Measurements from ENCODE around the gene XIRP1. TPM values are rescaled to one million over a fixed set of nuclear protein-coding genes. Genes with fewer than 3 reads are reported as not detected.

Gene XIRP1
- total RNA-seq, 4 donors from 2014 or later, result 0.40 to 6.0 TPM; not detected in 2

DNA sequence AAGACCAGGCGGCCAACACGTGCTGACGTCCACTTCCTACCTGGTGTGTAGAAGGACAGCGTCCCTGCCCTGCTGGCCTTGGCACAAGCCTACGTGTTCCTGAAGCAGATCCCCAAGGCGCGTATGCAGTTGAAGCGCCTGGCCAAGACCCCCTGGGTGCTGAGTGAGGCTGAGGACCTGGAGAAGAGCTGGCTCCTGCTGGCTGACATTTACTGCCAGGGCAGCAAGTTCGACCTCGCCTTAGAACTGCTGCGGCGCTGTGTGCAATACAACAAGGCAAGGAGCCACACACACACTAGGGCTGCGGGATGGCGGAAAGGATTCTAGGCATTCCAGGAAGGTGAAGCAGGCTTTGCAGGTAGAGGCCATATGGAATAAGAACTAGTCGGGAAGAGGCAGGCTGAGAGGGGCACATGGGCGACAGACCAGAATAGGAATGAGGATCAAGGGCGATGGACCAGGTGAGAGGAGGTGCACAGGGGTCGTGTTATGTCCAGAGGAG lies 54.9 kb downstream of the XIRP1 start:
- no peak for DNase-seq
- Histone ChIP-seq H3K9me3 (no peaks in the 10 kb centered on the region), H3K27ac (no peak overlapping the region), H3K36me3 (peaks cover 0 to 2% (median 0%) of the 10 kb centered on the region in 4 donors), H3K4me1 (peaks cover 25 to 39% (median 32%) of the 10 kb centered on the region in 4 donors), H3K4me3 (no peak overlapping the region), H3K27me3 (no peaks in the 10 kb centered on the region)
- intact Hi-C loops (cut with DNase I; ENCODE audit: low total_unique reads) (no loop called here), in situ Hi-C loops (cut with MboI; ENCODE audit: low pct_ligation_motif_present in 1 of 4, low pct_unique_long_range_greater_than_20kb in 1 of 4, low sequenced_read_pairs in 3 of 4) (no loop called here)
- TF ChIP-seq POLR2AphosphoS5 (IDR thresholded peaks at IDR 0.05) (no peak), EP300 (IDR thresholded peaks at IDR 0.05; ENCODE audit: low read depth) (no peak), POLR2A (IDR thresholded peaks at IDR 0.05) (no peak)
- TF ChIP-seq, protein P1, sequence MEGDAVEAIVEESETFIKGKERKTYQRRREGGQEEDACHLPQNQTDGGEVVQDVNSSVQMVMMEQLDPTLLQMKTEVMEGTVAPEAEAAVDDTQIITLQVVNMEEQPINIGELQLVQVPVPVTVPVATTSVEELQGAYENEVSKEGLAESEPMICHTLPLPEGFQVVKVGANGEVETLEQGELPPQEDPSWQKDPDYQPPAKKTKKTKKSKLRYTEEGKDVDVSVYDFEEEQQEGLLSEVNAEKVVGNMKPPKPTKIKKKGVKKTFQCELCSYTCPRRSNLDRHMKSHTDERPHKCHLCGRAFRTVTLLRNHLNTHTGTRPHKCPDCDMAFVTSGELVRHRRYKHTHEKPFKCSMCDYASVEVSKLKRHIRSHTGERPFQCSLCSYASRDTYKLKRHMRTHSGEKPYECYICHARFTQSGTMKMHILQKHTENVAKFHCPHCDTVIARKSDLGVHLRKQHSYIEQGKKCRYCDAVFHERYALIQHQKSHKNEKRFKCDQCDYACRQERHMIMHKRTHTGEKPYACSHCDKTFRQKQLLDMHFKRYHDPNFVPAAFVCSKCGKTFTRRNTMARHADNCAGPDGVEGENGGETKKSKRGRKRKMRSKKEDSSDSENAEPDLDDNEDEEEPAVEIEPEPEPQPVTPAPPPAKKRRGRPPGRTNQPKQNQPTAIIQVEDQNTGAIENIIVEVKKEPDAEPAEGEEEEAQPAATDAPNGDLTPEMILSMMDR (IDR thresholded peaks at IDR 0.05), result no peak
- 97% methylated on average over 18 of the region's 18 CpGs; no CpG with 5 or more reads in 1 of the 2 donors for WGBS, 2 donors (ENCODE audit: low coverage in 1 of 2)

DNA sequence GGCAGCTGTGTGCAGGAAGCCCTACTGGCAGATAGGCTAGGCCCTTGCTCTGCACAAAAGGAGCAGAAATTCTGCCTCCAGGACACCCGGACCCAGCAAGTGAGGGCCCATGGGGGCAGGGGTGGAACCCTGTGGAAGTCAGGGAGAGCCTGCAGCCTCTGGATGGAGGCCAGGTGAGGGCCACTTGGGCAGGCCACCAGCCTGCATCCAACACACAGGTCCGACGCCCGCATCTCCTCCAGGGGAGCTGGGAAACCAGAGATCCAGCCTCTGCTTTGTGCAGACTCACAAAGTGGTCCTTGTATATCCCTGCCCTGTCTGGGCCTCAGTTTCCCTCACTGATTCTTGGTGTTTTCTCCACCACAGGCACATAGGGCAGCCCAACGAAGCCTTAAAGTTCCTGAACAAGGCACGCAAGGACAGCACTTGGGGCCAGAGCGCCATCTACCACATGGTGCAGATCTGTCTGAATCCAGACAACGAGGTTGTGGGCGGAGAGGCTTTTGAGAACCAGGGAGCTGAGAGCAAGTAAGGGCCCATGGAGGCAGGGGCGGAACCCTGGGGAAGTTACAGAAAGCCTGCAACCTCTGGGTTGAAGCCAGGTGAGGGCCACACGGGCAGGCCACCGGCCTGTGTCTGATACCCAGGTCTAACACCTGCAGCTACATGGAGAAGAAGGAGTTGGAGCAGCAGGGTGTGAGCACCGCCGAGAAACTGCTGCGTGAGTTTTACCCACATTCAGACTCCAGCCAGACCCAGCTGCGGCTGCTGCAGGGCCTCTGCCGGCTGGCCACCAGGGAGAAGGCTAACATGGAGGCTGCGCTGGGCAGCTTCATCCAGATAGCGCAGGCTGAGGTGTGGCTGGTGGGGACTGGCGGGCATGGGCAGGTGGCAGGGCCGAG lies 55.6 kb downstream of the XIRP1 start:
- peaks cover 18 to 32% (median 25%) of the 10 kb centered on the region in 4 donors for H3K4me1 ChIP-seq
- no peaks in the 10 kb centered on the region for H3K9me3 ChIP-seq
- H3K4me3 ChIP-seq, result no peak overlapping the region
- WGBS, 2 donors (ENCODE audit: low coverage in 1 of 2), result 93% methylated on average over 16 of the region's 21 CpGs; no CpG with 5 or more reads in 1 of the 2 donors
- no peak for TF ChIP-seq POLR2A (IDR thresholded peaks at IDR 0.05)
- H3K36me3 ChIP-seq, result no peaks in the 10 kb centered on the region
- intact Hi-C loops (cut with DNase I; ENCODE audit: low total_unique reads), result no loop called here
- no peak for DNase-seq
- no peak overlapping the region for H3K27ac ChIP-seq
- no peaks in the 10 kb centered on the region for H3K27me3 ChIP-seq
- in situ Hi-C loops (cut with MboI; ENCODE audit: low pct_ligation_motif_present in 1 of 4, low pct_unique_long_range_greater_than_20kb in 1 of 4, low sequenced_read_pairs in 3 of 4), result no loop called here

DNA sequence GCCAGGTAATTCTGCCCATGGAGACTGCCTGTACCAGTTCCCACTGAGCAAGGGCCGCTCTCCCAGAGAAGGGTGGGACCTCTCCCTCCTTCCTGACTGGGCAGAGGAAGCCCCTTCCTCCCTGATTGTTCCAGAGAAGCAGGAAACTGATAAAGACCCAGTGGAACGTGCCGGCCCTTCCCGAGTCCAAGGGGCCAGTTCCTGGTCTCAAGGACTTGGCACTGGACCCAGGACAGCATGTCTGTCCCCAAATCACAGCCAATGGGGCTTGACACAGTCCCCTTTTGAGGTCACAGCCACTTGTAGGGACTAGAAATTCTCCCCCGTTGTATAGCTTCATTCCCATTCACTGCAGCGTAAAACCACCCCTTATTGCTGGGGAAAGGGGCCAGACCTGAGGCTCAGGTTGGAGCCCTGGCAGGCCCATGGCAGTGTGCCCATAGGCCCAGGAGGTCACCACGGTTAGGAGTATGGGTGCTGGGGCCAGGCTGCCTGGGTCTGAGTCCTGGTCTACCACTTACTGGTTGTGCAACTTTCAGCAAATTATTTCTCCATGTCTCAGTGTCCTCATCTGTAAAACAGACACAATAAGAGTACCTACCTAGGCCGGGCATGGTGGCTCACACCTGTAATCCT lies 57.1 kb downstream of the XIRP1 start:
- H3K9me3 ChIP-seq, result no peaks in the 10 kb centered on the region
- H3K27ac ChIP-seq, result no peak overlapping the region
- no peak overlapping the region for H3K4me3 ChIP-seq
- in situ Hi-C loops (cut with MboI; ENCODE audit: low pct_ligation_motif_present in 1 of 4, low pct_unique_long_range_greater_than_20kb in 1 of 4, low sequenced_read_pairs in 3 of 4), result no loop called here
- 70% methylated on average over 8 of the region's 8 CpGs; no CpG with 5 or more reads in 1 of the 2 donors for WGBS, 2 donors (ENCODE audit: low coverage in 1 of 2)
- H3K4me1 ChIP-seq, result peaks cover 3 to 17% (median 10%) of the 10 kb centered on the region in 4 donors
- H3K36me3 ChIP-seq, result no peaks in the 10 kb centered on the region
- no peak for DNase-seq
- H3K27me3 ChIP-seq, result no peaks in the 10 kb centered on the region
- TF ChIP-seq, protein P1 (IDR thresholded peaks at IDR 0.05), result no peak
- TF ChIP-seq POLR2AphosphoS5 (IDR thresholded peaks at IDR 0.05), result peak in 2 of 3 donors; percentile 14 to 19
- TF ChIP-seq POLR2A (IDR thresholded peaks at IDR 0.05), result no peak
- TF ChIP-seq EP300 (IDR thresholded peaks at IDR 0.05; ENCODE audit: low read depth), result no peak
- intact Hi-C loops (cut with DNase I; ENCODE audit: low total_unique reads), result no loop called here

DNA sequence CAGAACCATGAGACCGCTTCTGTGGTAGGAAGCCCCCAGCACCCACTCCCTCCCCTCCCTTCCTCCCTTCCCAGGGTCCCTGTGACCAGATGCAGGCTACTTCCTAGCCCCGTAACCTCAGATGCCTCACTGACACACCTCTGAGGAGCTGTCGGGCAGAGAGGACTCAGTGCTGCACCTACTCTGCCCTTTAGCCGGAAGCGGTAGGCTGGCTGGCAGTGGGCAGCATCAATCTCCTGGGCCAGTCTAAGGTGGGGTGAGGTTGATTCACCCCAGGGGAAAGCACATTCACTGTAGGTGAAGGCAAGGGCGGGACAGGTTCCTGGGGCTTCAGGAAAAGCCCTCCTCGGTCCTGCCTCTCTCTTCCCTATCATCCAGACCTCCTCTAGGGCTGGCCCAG lies 58.1 kb downstream of the XIRP1 start:
- H3K4me1 ChIP-seq, result peaks cover 0 to 7% (median 2%) of the 10 kb centered on the region in 4 donors

More for the DNA sequence above, 58.1 kb downstream of the XIRP1 start:
- Histone ChIP-seq H3K9me3 (no peaks in the 10 kb centered on the region), H3K36me3 (no peaks in the 10 kb centered on the region), H3K4me3 (no peak overlapping the region), H3K27me3 (no peaks in the 10 kb centered on the region), H3K27ac (no peak overlapping the region)
- DNase-seq, result no peak
- TF ChIP-seq POLR2AphosphoS5 (IDR thresholded peaks at IDR 0.05) (no peak), POLR2A (IDR thresholded peaks at IDR 0.05) (no peak), EP300 (IDR thresholded peaks at IDR 0.05; ENCODE audit: low read depth) (no peak)
- TF ChIP-seq, protein P1 (IDR thresholded peaks at IDR 0.05), result no peak
- 93% methylated on average over 7 of the region's 7 CpGs; no CpG with 5 or more reads in 1 of the 2 donors for WGBS, 2 donors (ENCODE audit: low coverage in 1 of 2)
- in situ Hi-C loops (cut with MboI; ENCODE audit: low pct_ligation_motif_present in 1 of 4, low pct_unique_long_range_greater_than_20kb in 1 of 4, low sequenced_read_pairs in 3 of 4), result no loop called here
- intact Hi-C loops (cut with DNase I; ENCODE audit: low total_unique reads), result no loop called here
